Endodermal cell (in vitro differentiated cells): ENCODE measurements around the gene KHSRP. TPM values are rescaled to one million over a fixed set of nuclear protein-coding genes. Genes with fewer than 3 reads are reported as not detected.

Source experiments
- DNase-seq: peaks from one replicate; pipeline ENCODE4 v3.0.0-alpha.2; 2017
- H3K27ac ChIP-seq: 2 replicates; pipeline ENCODE4 v1.5.1; 2013; ENCODE audit warnings: mild to moderate bottlenecking, low read depth, low read length, moderate library complexity
- H3K27me3 ChIP-seq: 2 replicates; pipeline ENCODE4 v1.6.1; 2013; ENCODE audit warnings: mild to moderate bottlenecking, low read length, moderate library complexity; ENCODE audit not compliant: insufficient read depth, control insufficient read depth, poor library complexity, severe bottlenecking
- H3K36me3 ChIP-seq: 2 replicates; pipeline ENCODE4 v1.7.0; 2013; ENCODE audit warnings: mild to moderate bottlenecking, low read length, moderate library complexity; ENCODE audit not compliant: control insufficient read depth, insufficient read depth
- H3K4me1 ChIP-seq: one replicate; pipeline ENCODE4 v1.7.0; 2013; ENCODE audit warnings: low read length; ENCODE audit not compliant: control insufficient read depth, insufficient read depth
- H3K4me3 ChIP-seq: 2 replicates; pipeline ENCODE4 v1.5.1; 2013; ENCODE audit warnings: mild to moderate bottlenecking, low read length, moderate library complexity
- H3K9ac ChIP-seq: 2 replicates; pipeline ENCODE4 v1.6.1; 2013; ENCODE audit warnings: mild to moderate bottlenecking, low read length, moderate library complexity; ENCODE audit not compliant: poor library complexity, severe bottlenecking; ENCODE audit errors: extremely low read depth
- H3K9me3 ChIP-seq: 2 replicates; pipeline ENCODE4 v1.6.1; 2013; ENCODE audit warnings: mild to moderate bottlenecking, low read length, moderate library complexity; ENCODE audit not compliant: control insufficient read depth
- H3K27ac Mint-ChIP-seq: 2 replicates; pipeline ENCODE4 v1.8.0; 2020; ENCODE audit warnings: mixed read lengths
- H3K27me3 Mint-ChIP-seq: 2 replicates; pipeline ENCODE4 v1.8.0; 2021; ENCODE audit warnings: mild to moderate bottlenecking, mixed read lengths; ENCODE audit not compliant: insufficient read depth
- H3K36me3 Mint-ChIP-seq: 2 replicates; pipeline ENCODE4 v1.8.0; 2020; ENCODE audit warnings: low read depth, mixed read lengths
- H3K4me1 Mint-ChIP-seq: 2 replicates; pipeline ENCODE4 v1.8.0; 2020; ENCODE audit warnings: mixed read lengths
- H3K4me3 Mint-ChIP-seq: 2 replicates; pipeline ENCODE4 v1.8.0; 2020; ENCODE audit warnings: mild to moderate bottlenecking, moderate library complexity, mixed read lengths
- H3K9me3 Mint-ChIP-seq: 2 replicates; pipeline ENCODE4 v1.8.0; 2020; ENCODE audit warnings: mild to moderate bottlenecking, mixed read lengths
- WGBS, 2 experiments: methylation state at CpG; one replicate each; pipeline versions ENCODE4 v1.1.5 to v1.1.7; 2013; ENCODE audit warnings: missing lambda C conversion rate in 2 of 2, mixed read lengths in 1 of 2; ENCODE audit not compliant: insufficient coverage in 1 of 2, insufficient read length in 1 of 2; 5-methylcytosine and 5-hydroxymethylcytosine counted together
- total RNA-seq, 2 donors: library from RNA; stranded (reverse); fragmentation: NEBNext Ultra II Directional in 1 of 2; extraction: Animal tissue kit (Norgen Biotek cat#: 25700) in 1 of 2; gene quantifications; 2 replicates in 1 of 2; 3 replicates in 1 of 2; pipeline ENCODE4 v1.2.1, GENCODE V29; 2021
- TF ChIP-seq, protein P1 (sequence below): fragments of 200-600 bp; sonication (generic); conservative IDR thresholded peaks from 2 replicates; pipeline ENCODE4 v1.5.0; 2021; ENCODE audit warnings: antibody characterized with exemption, mild to moderate bottlenecking

KHSRP gene
- total RNA-seq, 2 donors from 2014 or later: 454 to 476 TPM

GRCh38 chr19:6393074-6393982 is 31.3 kb downstream of the KHSRP start, which contains the start of gene GTF2F1:
Gene GTF2F1 (minus strand): TSS chr19:6393164. CDS start chr19:6392995, 169 bp downstream.
- Histone ChIP-seq H3K27me3 (no peaks in the 10 kb centered on the region), H3K4me3 (peak within 1 kb of the TSS; percentile 99), H3K9me3 (no peaks in the 10 kb centered on the region), H3K4me1 (no peaks in the 10 kb centered on the region), H3K36me3 (peaks cover 24% of the 10 kb centered on the region), H3K9ac (peak within 1 kb of the TSS; percentile 90), H3K27ac (peak within 1 kb of the TSS; percentile 93)
- peak within 1 kb of the TSS; percentile 95 for H3K4me3 Mint-ChIP-seq
- DNase-seq: peak; percentile 96
- peaks cover 12% of the 10 kb centered on the region for H3K4me1 Mint-ChIP-seq
- H3K27me3 Mint-ChIP-seq: no peaks in the 10 kb centered on the region
- TF ChIP-seq, protein P1, sequence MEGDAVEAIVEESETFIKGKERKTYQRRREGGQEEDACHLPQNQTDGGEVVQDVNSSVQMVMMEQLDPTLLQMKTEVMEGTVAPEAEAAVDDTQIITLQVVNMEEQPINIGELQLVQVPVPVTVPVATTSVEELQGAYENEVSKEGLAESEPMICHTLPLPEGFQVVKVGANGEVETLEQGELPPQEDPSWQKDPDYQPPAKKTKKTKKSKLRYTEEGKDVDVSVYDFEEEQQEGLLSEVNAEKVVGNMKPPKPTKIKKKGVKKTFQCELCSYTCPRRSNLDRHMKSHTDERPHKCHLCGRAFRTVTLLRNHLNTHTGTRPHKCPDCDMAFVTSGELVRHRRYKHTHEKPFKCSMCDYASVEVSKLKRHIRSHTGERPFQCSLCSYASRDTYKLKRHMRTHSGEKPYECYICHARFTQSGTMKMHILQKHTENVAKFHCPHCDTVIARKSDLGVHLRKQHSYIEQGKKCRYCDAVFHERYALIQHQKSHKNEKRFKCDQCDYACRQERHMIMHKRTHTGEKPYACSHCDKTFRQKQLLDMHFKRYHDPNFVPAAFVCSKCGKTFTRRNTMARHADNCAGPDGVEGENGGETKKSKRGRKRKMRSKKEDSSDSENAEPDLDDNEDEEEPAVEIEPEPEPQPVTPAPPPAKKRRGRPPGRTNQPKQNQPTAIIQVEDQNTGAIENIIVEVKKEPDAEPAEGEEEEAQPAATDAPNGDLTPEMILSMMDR: peak; percentile 45
- H3K27ac Mint-ChIP-seq: peak within 1 kb of the TSS; percentile 96
- peaks cover 17% of the 10 kb centered on the region for H3K36me3 Mint-ChIP-seq
- WGBS, 2 experiments: 0 to 1% methylated on average over 40 to 69 of the region's 69 CpGs
- no peaks in the 10 kb centered on the region for H3K9me3 Mint-ChIP-seq

DNA sequence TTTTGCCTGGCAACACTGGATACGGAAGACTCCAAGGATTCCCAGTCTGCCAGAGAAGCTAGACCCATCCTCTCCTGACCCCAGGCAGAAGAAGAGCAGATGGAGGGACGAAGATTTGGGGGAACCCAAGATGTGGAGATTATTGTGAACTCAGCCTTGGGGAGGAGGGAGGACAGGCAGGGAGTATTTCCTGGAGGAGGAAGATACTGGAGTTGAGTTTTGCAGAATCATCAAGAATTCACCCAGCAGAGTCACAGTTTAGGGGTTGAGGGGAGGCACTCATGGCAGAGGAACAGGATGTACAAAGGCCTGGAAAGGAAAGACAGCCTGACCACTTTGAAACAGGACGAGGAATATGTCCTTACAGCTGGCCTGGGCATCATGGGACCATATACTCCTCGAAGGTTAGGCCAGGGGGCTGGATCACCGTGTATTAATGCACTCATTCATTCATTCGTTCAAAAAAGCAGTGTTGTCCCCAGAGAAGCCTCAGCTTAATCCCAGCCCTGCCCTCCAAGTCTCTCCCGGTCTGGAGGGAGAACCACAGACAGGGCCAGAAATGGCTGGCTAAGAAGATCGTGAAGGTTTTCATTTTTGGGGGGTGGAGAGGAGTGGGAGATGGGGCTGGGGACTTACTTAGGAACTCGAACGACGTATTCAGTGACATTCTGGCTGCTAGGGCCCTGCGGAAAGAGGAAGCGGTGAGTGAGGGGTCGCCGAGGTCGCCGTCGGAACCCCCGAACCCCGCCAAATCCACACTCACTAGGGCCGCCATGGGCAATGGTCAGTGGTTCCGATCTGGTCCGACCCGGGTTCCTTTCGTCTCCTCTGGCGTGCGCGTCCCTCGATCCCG is 32.2 kb downstream of the KHSRP start:
- TF ChIP-seq, protein P1: no peak
- 9 to 20% methylated on average over 8 to 30 of the region's 30 CpGs for WGBS, 2 experiments
- no peaks in the 10 kb centered on the region for H3K27me3 ChIP-seq
- Mint-ChIP-seq H3K4me3 (peak overlapping the region; percentile 95), H3K9me3 (no peaks in the 10 kb centered on the region), H3K27ac (peak overlapping the region; percentile 96), H3K27me3 (no peaks in the 10 kb centered on the region), H3K4me1 (peaks cover 12% of the 10 kb centered on the region), H3K36me3 (peaks cover 20% of the 10 kb centered on the region)
- peak overlapping the region; percentile 90 for H3K9ac ChIP-seq
- no peak for DNase-seq
- H3K4me1 ChIP-seq: no peaks in the 10 kb centered on the region
- H3K36me3 ChIP-seq: peaks cover 32% of the 10 kb centered on the region
- no peaks in the 10 kb centered on the region for H3K9me3 ChIP-seq
- peak overlapping the region; percentile 93 for H3K27ac ChIP-seq
- peak overlapping the region; percentile 99 for H3K4me3 ChIP-seq

DNA sequence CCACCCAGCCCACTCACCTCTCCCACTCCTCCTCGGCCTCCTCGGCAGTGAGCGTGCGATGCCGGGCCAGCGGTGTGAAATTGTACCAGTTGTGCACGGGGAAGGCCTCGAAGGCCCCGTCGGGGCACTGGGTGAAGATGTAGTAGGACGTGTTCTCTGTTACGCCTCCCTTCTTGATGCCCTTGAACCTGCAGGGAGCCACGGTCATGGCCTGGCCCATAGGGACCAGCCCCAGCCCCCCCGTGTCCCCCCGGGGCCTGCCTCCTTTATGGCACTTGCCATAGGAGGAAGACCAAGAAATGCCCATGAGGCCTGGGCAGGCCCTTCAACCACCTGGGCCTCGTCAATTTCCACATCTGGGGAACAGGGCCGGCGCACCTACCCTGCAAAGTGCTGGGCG is 37.2 kb downstream of the KHSRP start:
- Mint-ChIP-seq H3K4me1 (peaks cover 7% of the 10 kb centered on the region), H3K27ac (no peak overlapping the region), H3K9me3 (peaks cover 3% of the 10 kb centered on the region), H3K4me3 (no peak overlapping the region), H3K27me3 (no peaks in the 10 kb centered on the region), H3K36me3 (peaks cover 58% of the 10 kb centered on the region)
- Histone ChIP-seq H3K27me3 (no peaks in the 10 kb centered on the region), H3K4me1 (no peaks in the 10 kb centered on the region), H3K4me3 (no peak overlapping the region), H3K9ac (no peak overlapping the region), H3K27ac (no peak overlapping the region), H3K36me3 (peaks cover 69% of the 10 kb centered on the region), H3K9me3 (no peaks in the 10 kb centered on the region)
- no peak for DNase-seq
- WGBS, 2 experiments: 94 to 95% methylated on average over 11 to 19 of the region's 19 CpGs
- TF ChIP-seq, protein P1: no peak
